HAP-1 (cell line): ENCODE results near the gene DDC.
"Not testable (repeated sequence)": the region's sequence is repeated elsewhere in the genome, so short reads cannot be mapped to it uniquely, and the experiment has no call there.

Experiments
- DNase-seq, 2 experiments: peaks; one replicate each; pipeline ENCODE4 v3.0.0-alpha.2; 2016 to 2020; ENCODE audit warnings: low spot score in 2 of 2
- H3K27me3 ChIP-seq: fragments of 250-450 bp; sonication (Bioruptor Pico); 2 replicates; pipeline ENCODE4 v1.5.1; 2020; ENCODE audit warnings: low read depth, mild to moderate bottlenecking, moderate library complexity
- H3K36me3 ChIP-seq: fragments of 250-450 bp; sonication (Bioruptor Pico); replicated peaks from 2 replicates; pipeline ENCODE4 v1.5.1; 2020; ENCODE audit warnings: mild to moderate bottlenecking
- H3K4me1 ChIP-seq: fragments of 250-450 bp; sonication (Bioruptor Pico); 2 replicates; pipeline ENCODE4 v1.5.1; 2020; ENCODE audit warnings: mild to moderate bottlenecking
- H3K4me3 ChIP-seq: fragments of 250-450 bp; sonication (Bioruptor Pico); 2 replicates; pipeline ENCODE4 v1.5.1; 2020; ENCODE audit warnings: mild to moderate bottlenecking, moderate library complexity
- H3K9me3 ChIP-seq: fragments of 250-450 bp; sonication (Bioruptor Pico); 2 replicates; pipeline ENCODE4 v1.5.1; 2020; ENCODE audit warnings: mild to moderate bottlenecking, moderate library complexity
- in situ Hi-C: fragments of 300-500 bp; cut with MboI; formaldehyde crosslinking; loops from 3 replicates; pipeline ENCODE4 v1.14.3; 2020; ENCODE audit warnings: low sequenced_read_pairs, inconsistent platforms, mixed read lengths

The DDC gene

DNA sequence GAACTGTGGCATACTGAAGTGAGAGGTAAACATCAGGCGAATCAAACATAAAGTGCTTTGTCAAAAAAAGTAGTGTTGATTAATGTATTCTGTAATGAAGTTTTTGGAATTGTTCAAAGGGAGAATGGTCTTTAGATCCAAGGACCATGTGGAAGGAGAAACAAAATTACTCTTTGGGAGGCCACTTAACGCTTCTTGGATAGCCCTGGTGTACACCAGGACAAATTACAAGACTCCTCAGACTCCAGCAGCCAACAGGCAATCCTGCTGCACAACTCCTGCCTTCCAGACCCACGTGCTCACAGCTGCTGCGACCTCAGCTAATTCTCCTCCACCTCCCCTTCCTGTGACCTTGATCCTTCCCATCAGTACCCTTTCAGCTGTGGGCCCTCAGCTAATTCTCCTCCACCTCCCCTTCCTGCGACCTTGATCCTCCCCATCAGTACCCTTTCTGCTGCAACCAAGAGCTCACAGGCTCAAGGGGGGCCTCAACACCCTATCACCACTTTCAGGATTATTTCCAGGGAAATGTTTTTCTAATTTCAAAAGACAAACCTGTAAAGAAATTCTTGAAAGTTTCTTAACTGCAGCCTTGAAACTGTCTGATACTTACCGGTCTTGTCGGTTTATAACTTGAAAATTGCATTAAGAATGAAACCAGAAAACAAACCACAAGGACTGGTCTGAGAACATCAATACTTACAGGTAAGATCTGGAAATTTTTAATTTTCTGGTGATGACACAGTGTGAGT, 29.7 kb upstream of the DDC start:
- H3K27me3 ChIP-seq: no peaks in the 10 kb centered on the region
- peaks cover 23% of the 10 kb centered on the region for H3K36me3 ChIP-seq
- no peak for DNase-seq
- H3K4me1 ChIP-seq: no peaks in the 10 kb centered on the region
- no peaks in the 10 kb centered on the region for H3K9me3 ChIP-seq
- in situ Hi-C loops: no loop called here
- H3K4me3 ChIP-seq: no peak overlapping the region

DNA sequence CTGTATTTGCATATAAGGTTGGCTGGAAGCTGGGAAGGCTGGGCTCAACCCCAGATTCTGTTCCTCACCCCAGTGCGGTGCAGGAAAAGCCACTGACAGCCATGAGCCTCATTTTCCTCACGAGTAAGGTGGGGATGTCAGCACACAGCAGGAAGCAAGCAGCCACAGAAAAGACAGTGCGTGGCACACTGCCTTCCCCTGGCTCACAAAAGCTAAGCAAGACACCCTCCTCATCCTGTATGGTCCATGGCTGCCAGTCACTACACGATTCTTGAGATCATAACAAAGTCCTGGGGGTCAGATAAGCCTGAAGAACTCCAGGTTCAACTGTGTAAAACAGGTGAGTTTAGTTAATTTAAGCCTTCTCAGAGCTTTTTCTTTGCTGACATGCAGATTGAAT, 28.9 kb upstream of the DDC start:
- peaks cover 21% of the 10 kb centered on the region for H3K36me3 ChIP-seq
- H3K9me3 ChIP-seq: no peaks in the 10 kb centered on the region
- no peak overlapping the region for H3K4me3 ChIP-seq
- H3K27me3 ChIP-seq: no peaks in the 10 kb centered on the region
- H3K4me1 ChIP-seq: no peaks in the 10 kb centered on the region
- DNase-seq: no peak
- in situ Hi-C loops: no loop called here

DNA sequence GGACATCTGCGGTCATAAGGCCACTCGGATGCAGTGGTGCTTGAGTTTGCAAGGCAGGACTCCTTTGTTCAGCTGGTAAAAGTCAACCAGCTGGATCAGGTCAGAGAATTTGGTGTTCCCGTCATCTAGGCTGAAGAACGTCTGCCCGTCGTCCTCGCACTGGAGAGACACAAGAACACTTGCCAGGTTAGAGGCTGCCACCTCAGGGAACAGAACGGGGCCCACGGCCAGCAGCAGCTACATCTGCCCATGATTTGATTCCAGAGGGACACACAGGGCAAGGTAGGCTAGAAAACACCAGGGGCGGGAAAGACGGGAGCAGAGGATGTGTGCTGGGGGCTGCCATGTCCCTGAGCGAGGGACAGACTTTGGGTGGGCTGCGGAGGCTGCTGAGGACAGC, 27.7 kb upstream of the DDC start:
- no peaks in the 10 kb centered on the region for H3K9me3 ChIP-seq
- no peak for DNase-seq
- H3K27me3 ChIP-seq: no peaks in the 10 kb centered on the region
- H3K4me1 ChIP-seq: no peaks in the 10 kb centered on the region
- H3K4me3 ChIP-seq: no peak overlapping the region
- in situ Hi-C loops: no loop called here
- peaks cover 13% of the 10 kb centered on the region for H3K36me3 ChIP-seq

DNA sequence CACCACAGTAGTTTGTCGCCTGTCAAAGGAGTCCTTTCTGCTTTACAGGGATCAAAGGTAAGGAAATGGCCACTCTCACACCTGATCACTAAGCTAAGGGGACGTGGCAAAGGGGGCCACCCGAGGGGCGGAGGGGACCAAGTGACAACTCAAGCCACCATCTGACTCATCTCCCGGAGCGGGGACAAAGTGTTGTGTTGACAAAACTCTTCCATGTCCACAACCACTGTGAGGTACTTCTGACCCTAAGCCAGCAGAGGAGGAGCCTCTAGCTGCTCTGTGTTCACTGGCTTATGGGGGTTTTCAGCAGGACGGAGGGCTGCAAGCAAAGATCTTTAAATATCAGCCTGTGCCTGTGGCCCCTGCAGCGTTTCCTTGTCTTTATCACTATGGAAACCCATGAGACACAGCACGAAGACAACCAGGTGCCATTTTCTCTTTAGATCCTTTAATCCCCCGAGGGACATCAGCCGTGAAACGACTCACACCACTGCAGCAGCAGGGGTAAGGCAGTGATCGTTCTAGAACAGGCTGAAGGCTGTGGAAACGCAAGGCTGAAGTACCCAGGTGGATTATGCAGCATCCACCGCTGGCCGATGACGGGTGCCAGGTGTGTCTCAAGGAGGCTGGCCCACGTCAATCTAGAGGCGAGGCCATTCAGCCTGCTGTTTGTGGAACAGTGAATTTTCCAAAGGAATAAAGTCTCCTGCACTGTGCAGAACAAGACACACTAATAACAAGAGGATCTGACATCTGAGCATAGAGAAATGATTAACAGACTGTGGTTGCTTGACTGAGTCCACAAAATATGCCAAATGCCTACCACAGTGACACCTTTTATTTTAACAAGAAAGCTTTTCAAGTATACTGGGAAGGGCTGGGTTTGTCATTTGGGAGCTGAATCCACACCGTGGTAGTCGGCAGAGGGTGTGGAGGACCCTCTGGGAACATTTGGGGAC, 26.6 kb upstream of the DDC start:
- H3K9me3 ChIP-seq: no peaks in the 10 kb centered on the region
- in situ Hi-C loops: no loop called here
- no peak overlapping the region for H3K4me3 ChIP-seq
- H3K27me3 ChIP-seq: no peaks in the 10 kb centered on the region
- H3K36me3 ChIP-seq: peaks cover 12% of the 10 kb centered on the region
- H3K4me1 ChIP-seq: no peaks in the 10 kb centered on the region
- peak in 1 of 2 experiments; percentile 16 for DNase-seq

DNA sequence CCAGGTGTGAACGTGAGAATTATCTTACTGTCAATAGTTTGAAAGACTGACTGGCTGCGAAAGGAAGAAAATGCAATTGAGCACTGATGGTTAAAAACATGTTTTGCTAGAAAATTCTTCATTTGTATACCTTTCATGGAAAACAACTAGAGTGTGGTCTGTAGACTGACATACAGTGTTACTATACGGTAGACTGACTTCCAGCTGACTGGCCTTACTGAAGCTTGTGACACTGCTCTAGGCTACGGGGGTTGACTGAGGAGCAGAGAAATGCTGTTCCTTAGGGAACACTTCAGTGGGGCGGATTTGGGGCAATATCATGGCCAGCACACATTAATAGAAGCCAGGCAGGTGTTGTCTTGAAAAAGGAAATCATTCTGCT, 25.9 kb upstream of the DDC start:
- no peaks in the 10 kb centered on the region for H3K27me3 ChIP-seq
- no peak for DNase-seq

DNA sequence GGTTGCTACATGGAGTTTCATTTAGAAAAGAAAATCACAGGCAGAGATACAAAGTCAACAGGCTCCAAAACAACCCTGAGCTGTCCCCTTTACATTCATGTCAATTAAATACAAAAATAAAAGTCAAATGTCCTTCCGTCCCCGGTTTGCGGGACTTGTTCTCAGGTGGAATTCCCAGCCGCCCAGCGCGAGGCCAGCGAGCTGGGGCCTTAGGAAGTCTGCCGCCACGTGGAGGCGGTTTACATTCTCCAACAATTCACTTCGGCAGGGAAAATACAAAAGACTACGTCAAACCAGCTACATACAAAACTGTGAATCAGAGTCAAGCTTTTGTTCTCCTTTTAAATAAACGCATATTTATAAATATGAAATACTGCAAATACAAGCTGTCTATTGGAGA, 25.3 kb upstream of the DDC start:
- H3K36me3 ChIP-seq: peaks cover 9% of the 10 kb centered on the region
- no peaks in the 10 kb centered on the region for H3K4me1 ChIP-seq
- in situ Hi-C loops: no loop called here
- no peak for DNase-seq
- H3K9me3 ChIP-seq: no peaks in the 10 kb centered on the region
- no peaks in the 10 kb centered on the region for H3K27me3 ChIP-seq
- H3K4me3 ChIP-seq: no peak overlapping the region

More for the DNA sequence above, 25.9 kb upstream of the DDC start:
- Histone ChIP-seq H3K9me3 (no peaks in the 10 kb centered on the region), H3K36me3 (peaks cover 9% of the 10 kb centered on the region), H3K4me1 (no peaks in the 10 kb centered on the region), H3K4me3 (no peak overlapping the region)
- in situ Hi-C loops: no loop called here

DNA sequence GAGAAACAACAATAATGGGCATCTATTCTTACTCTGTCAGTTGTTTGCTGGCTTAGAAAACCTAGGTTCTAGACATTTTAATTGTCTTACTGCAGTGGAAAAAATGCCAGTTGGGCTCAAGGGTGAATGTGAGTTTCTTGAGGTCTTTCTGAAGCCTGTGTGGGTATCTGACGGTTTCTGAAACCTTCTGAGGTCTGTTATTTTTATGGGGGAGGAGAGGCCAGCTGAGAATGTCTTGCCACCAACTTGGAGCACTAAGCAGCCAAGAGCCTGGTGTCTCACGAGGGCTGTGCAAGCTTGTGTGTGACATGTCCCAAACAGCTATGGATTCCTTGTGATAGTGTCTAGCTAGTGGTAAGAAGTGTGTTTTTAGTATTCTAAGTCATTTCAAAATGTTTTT, 24.2 kb upstream of the DDC start:
- H3K4me1 ChIP-seq: no peaks in the 10 kb centered on the region
- H3K9me3 ChIP-seq: no peaks in the 10 kb centered on the region
- H3K36me3 ChIP-seq: peaks cover 7% of the 10 kb centered on the region
- H3K4me3 ChIP-seq: no peak overlapping the region
- no peak for DNase-seq
- in situ Hi-C loops: no loop called here
- no peaks in the 10 kb centered on the region for H3K27me3 ChIP-seq

DNA sequence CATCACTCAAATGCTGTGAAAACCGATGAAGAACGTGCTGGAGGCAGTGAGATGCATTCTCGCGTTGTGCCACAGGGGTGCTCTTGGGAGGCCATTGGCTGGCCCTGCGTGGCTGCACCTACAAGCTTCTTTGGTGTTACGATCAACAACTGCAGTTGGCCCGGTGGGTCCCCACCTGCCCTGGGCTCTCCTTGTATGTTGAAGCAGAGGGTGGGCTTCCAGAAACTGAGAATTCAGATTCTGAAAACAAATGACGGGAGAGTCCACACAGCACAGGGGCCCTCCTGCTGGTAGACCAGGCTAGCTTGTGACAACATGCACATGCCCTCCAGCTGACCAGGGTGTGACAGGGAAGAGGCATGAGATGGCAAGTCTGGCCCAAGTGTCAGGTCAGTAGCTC, 23.7 kb upstream of the DDC start:
- in situ Hi-C loops: no loop called here
- DNase-seq: peak in 1 of 2 experiments; percentile 28
- H3K4me3 ChIP-seq: no peak overlapping the region
- no peaks in the 10 kb centered on the region for H3K9me3 ChIP-seq
- peaks cover 6% of the 10 kb centered on the region for H3K36me3 ChIP-seq
- H3K4me1 ChIP-seq: no peaks in the 10 kb centered on the region
- no peaks in the 10 kb centered on the region for H3K27me3 ChIP-seq

DNA sequence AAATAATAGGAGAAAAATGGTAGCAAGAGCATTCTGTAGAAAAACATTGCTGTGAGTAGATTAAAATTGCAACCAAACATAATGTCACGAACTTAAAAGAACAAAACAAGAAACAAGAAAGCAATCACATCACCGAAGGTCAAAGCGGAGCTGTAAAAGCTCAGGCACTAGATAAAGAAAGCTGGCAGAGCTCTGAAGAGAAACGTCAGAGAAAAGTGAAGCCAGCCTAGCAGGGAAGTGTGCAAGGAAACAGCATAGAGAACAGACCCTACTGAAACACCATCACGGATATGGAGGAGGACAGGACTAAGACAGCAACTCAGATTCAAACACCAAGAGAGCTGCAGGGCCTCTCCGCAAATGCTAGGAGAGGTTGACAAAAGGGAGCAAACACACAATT, 22.5 kb upstream of the DDC start:
- in situ Hi-C loops: no loop called here
- H3K4me3 ChIP-seq: no peak overlapping the region
- DNase-seq: no peak
- no peaks in the 10 kb centered on the region for H3K27me3 ChIP-seq
- H3K36me3 ChIP-seq: peaks cover 5% of the 10 kb centered on the region
- H3K4me1 ChIP-seq: no peaks in the 10 kb centered on the region
- H3K9me3 ChIP-seq: no peaks in the 10 kb centered on the region

DNA sequence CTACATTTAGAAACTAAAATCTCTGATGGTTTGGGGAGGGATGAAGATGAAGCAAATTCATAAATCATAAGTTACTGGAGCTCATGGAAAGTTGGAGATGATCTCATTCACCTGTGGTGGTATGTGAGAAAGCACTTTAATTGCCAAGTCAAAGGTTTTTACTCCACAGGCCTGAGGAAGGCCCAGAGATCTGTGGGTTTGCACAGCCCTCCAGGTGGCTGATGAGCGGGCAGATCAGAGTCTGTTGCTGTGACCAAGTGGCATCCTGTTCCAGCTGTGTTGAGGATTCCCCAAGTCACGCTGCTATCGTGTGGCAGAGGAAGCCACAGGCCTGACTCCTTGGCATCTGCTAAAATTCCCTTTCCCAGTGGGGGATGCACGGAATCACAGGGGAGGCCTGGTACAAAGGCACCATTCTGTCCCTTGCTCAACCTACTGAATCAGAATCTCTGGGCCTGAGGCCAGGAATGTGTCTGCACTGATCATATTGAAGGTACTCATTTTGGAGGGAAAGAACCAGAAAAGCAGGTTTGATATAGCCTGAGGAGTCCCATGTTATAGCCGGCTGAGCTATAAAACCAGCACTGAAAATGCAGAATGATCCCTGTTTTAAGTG, 19.7 kb upstream of the DDC start:
- DNase-seq: no peak

DNA sequence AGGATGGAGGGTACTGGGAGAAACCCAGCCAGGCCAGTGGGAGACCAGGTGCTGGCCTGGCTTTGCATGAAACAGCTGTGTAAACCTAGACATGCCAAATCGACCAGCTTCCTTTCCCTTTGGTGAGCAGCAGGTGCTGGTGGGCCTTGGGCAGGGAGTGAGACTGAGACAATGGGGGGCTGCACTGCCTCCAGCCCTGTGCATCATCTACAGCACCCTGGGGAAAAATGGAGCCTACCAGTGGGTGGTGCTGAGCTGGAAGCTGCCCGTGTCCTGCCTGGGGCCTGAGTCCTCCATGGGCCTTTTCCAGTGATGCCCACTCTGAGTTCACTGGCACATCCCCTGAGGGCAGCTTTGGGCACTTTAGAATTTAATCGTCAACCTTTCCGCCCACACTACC, 19.2 kb upstream of the DDC start:
- Histone ChIP-seq H3K36me3 (no peaks in the 10 kb centered on the region), H3K9me3 (no peaks in the 10 kb centered on the region), H3K4me3 (no peak overlapping the region), H3K4me1 (no peaks in the 10 kb centered on the region), H3K27me3 (no peaks in the 10 kb centered on the region)
- in situ Hi-C loops: no loop called here
- DNase-seq: no peak

More for the DNA sequence above, 19.7 kb upstream of the DDC start:
- Histone ChIP-seq H3K36me3 (no peaks in the 10 kb centered on the region), H3K4me1 (no peaks in the 10 kb centered on the region), H3K9me3 (no peaks in the 10 kb centered on the region), H3K27me3 (no peaks in the 10 kb centered on the region), H3K4me3 (no peak overlapping the region)
- in situ Hi-C loops: no loop called here

DNA sequence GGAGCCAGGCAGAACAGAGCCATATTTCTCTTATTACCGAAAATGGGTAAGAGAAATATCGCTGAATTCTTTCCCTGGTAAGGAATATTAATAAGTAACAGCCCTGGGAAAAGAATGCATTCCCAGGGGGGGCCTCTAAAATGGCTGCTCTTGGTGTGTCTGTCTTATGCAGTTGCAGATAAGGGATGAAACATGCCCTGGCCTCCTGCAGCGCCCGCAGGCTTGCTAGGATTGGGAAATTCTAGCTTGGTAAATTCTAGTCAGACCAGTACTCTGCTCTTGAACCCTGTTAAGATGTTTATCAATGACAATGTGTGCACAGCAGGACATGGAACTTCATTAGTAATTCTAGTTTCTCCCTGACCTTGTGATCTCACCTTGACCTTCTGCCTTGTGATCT, 18.1 kb upstream of the DDC start:
- DNase-seq, in situ Hi-C loops, H3K4me1 ChIP-seq, H3K36me3 ChIP-seq, H3K27me3 ChIP-seq, H3K4me3 ChIP-seq, H3K9me3 ChIP-seq: not testable (repeated sequence)

DNA sequence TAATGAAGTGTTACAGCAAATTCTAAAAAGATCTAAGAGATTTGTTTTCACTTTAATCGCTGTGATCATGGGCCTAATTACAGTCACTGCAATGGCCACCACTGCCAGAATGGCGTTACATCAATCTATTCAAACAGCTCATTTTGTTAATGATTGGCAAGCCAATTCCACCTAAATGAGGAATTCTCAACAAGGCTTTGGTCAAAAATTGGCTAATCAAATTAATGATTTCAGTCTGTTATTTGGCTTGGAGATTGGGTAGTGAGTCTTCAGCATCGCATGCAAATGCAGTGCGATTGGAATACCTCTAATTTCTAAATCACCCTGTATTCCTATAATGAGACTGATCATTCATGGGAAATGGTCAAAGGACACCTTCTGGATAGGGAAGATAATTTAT, 17.1 kb upstream of the DDC start:
- H3K9me3 ChIP-seq, H3K4me1 ChIP-seq, H3K36me3 ChIP-seq, in situ Hi-C loops, H3K4me3 ChIP-seq, DNase-seq, H3K27me3 ChIP-seq: not testable (repeated sequence)

DNA sequence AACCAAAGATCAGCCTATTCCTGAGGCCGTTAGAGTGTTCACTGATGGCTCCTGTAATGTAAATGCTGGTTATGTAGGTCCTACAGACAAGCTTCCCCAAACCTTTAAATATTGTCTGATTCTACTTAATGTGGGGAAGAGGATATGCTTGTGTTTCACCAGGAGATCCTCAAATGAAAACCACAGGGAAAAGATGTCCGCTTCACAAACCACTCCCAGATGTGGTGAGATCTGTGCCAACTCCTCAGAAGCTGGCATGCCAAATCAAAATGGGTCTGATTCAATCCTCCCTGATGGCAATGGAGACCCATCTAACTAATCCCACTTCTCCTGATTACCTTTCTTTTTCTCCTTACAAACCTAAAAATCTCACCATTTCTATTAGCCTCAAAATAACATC, 15.5 kb upstream of the DDC start:
- H3K4me1 ChIP-seq, H3K27me3 ChIP-seq, H3K9me3 ChIP-seq, in situ Hi-C loops, H3K4me3 ChIP-seq, DNase-seq, H3K36me3 ChIP-seq: not testable (repeated sequence)
